Stimulated activated CD8-positive, alpha-beta memory T cell treated with anti-CD3 and anti-CD28 coated beads, Interleukin-15, amount 100 ng/mL, for 1 hour (primary cell): ENCODE data around the gene ZFP64.

Source experiments
- DNase-seq: peaks from one replicate; pipeline ENCODE4 v3.0.0-alpha.2; 2020; ENCODE audit warnings: low read depth

ZFP64 gene

GRCh38 chr20:52104546-52105441, 86.8 kb downstream of the ZFP64 start:
- no peak for DNase-seq

- DNase-seq = no peak
These were observed 87.5 kb downstream of the ZFP64 start for GRCh38 chr20:52103913-52104545.

GRCh38 chr20:52103335-52103912, 88.2 kb downstream of the ZFP64 start:
- DNase-seq = no peak

- DNase-seq = no peak
These were observed 89.0 kb downstream of the ZFP64 start for GRCh38 chr20:52102559-52102958.

GRCh38 chr20:52102126-52102525, 89.5 kb downstream of the ZFP64 start:
- DNase-seq = no peak
